GM13977 (cell line): ENCODE results near the gene LMBR1L.

Experiments used
- DNase-seq: peaks from one replicate; pipeline ENCODE4 v3.0.0; 2012; ENCODE audit warnings: low spot score
- CTCF ChIP-seq: IDR thresholded peaks from 2 replicates; pipeline ENCODE4 v1.5.1; 2012; ENCODE audit warnings: mild to moderate bottlenecking, control low read depth; ENCODE audit not compliant: insufficient read depth; ENCODE audit errors: extremely low read depth, missing control alignments
- in situ Hi-C: fragments of 300-500 bp; cut with MboI; formaldehyde crosslinking; loops from one replicate; pipeline ENCODE4 v1.12.0; 2022; ENCODE audit warnings: low sequenced_read_pairs, low pct_unique_long_range_greater_than_20kb, mixed read lengths, inconsistent platforms; ENCODE audit not compliant: unreplicated experiment

The LMBR1L gene

GRCh38 chr12:49092086-49092815 lies 18.4 kb downstream of the LMBR1L start:
- DNase-seq: peak; percentile 87
- peak; percentile 69 for TF ChIP-seq CTCF
- in situ Hi-C loops: no loop called here

GRCh38 chr12:49091836-49092085 lies 18.9 kb downstream of the LMBR1L start:
- no peak for TF ChIP-seq CTCF
- in situ Hi-C loops: no loop called here
- no peak for DNase-seq

GRCh38 chr12:49091056-49091835 lies 19.4 kb downstream of the LMBR1L start:
- in situ Hi-C loops: no loop called here
- no peak for DNase-seq
- TF ChIP-seq CTCF: no peak

GRCh38 chr12:49089821-49090773 lies 20.6 kb downstream of the LMBR1L start:
- TF ChIP-seq CTCF: peak; percentile 19
- in situ Hi-C loops: no loop called here
- DNase-seq: peak; percentile 45

- in situ Hi-C loops: no loop called here
- no peak for DNase-seq
- TF ChIP-seq CTCF: no peak
Measured at GRCh38 chr12:49088932-49089330, 21.7 kb downstream of the LMBR1L start.

GRCh38 chr12:49088150-49088931 lies 22.3 kb downstream of the LMBR1L start:
- DNase-seq: peak; percentile 89
- TF ChIP-seq CTCF: peak; percentile 93
- in situ Hi-C loops: no loop called here
